Omental fat pad (tissue), 4 donors: ENCODE results near the gene SGMS1. TPM values are rescaled to one million over a fixed set of nuclear protein-coding genes. Genes with fewer than 3 reads are reported as not detected.
A peak's percentile ranks its signal among the peaks of the same experiment; 100 is the strongest.

Experiments used
- ATAC-seq: fragments of 150-250 bp; one replicate; pipeline ENCODE4 v1.9.1; 2016; ENCODE audit warnings: mild to moderate bottlenecking, moderate library complexity; ENCODE audit not compliant: low FRiP score
- DNase-seq: peaks from one replicate; pipeline ENCODE4 v3.0.0-alpha.2; 2019; ENCODE audit warnings: low spot score
- CTCF ChIP-seq, 3 donors: fragments of 450-650 bp; IDR thresholded peaks; one replicate each; pipeline ENCODE4 v1.5.1; 2016 to 2017; ENCODE audit warnings: antibody characterized with exemption in 3 of 3, mild to moderate bottlenecking in 3 of 3, moderate library complexity in 2 of 3
- total RNA-seq, 4 donors: library from RNA; depleted of rRNA; stranded (reverse); fragments of >200 nt; gene quantifications; one replicate each; pipeline ENCODE4 v1.1.0, GENCODE V29; 2016

Gene SGMS1
- total RNA-seq, 4 donors from 2014 or later, result 82.5 to 136 (median 96.4) TPM

GRCh38 chr10:50605951-50606270 lies 17.8 kb downstream of the SGMS1 start:
- TF ChIP-seq CTCF (IDR thresholded peaks at IDR 0.05), result no peak
- DNase-seq, result no peak
- no peak for ATAC-seq

GRCh38 chr10:50605269-50605950 lies 18.3 kb downstream of the SGMS1 start:
- ATAC-seq, result peak; percentile 96
- TF ChIP-seq CTCF (IDR thresholded peaks at IDR 0.05), result no peak
- no peak for DNase-seq

- ATAC-seq (no peak), DNase-seq (no peak)
- TF ChIP-seq CTCF (IDR thresholded peaks at IDR 0.05), result no peak
Measured at GRCh38 chr10:50604809-50605208, 18.9 kb downstream of the SGMS1 start.

- TF ChIP-seq CTCF (IDR thresholded peaks at IDR 0.05), result no peak
- DNase-seq, result no peak
- no peak for ATAC-seq
Measured at GRCh38 chr10:50604049-50604640, 19.6 kb downstream of the SGMS1 start.

GRCh38 chr10:50603151-50603850 lies 20.5 kb downstream of the SGMS1 start:
- TF ChIP-seq CTCF (IDR thresholded peaks at IDR 0.05), result no peak
- ATAC-seq (no peak), DNase-seq (no peak)

- TF ChIP-seq CTCF (IDR thresholded peaks at IDR 0.05), result no peak
- DNase-seq (no peak), ATAC-seq (no peak)
Measured at GRCh38 chr10:50601974-50602373, 21.8 kb downstream of the SGMS1 start.
